ENCODE measurements around the gene UBR4. TPM values are rescaled to one million over a fixed set of nuclear protein-coding genes. Genes with fewer than 3 reads are reported as not detected.
A peak's percentile ranks its signal among the peaks of the same experiment; 100 is the strongest.

UBR4 gene
- total RNA-seq, 4 donors from 2014 or later = 193 to 292 (median 229) TPM

GRCh38 chr1:19205403-19205802, 4.7 kb downstream of the UBR4 start:
- no peak overlapping the region for H3K27ac ChIP-seq
- H3K9me3 ChIP-seq = no peaks in the 10 kb centered on the region
- no peaks in the 10 kb centered on the region for H3K27me3 ChIP-seq
- H3K4me3 ChIP-seq = no peak overlapping the region
- peaks cover 0 to 69% (median 5%) of the 10 kb centered on the region in 4 donors for H3K4me1 ChIP-seq
- no peak for DNase-seq
- TF ChIP-seq POLR2A (IDR thresholded peaks at IDR 0.05) (no peak), CTCF (IDR thresholded peaks at IDR 0.05) (no peak)
- H3K36me3 ChIP-seq = peaks cover 0 to 3% (median 0%) of the 10 kb centered on the region in 3 donors

- peaks cover 0 to 11% (median 0%) of the 10 kb centered on the region in 3 donors for H3K36me3 ChIP-seq
- H3K4me1 ChIP-seq = peaks cover 0 to 69% (median 5%) of the 10 kb centered on the region in 4 donors
- no peak overlapping the region for H3K4me3 ChIP-seq
- TF ChIP-seq CTCF (IDR thresholded peaks at IDR 0.05) (no peak), POLR2A (IDR thresholded peaks at IDR 0.05) (no peak)
- H3K9me3 ChIP-seq = no peaks in the 10 kb centered on the region
- H3K27me3 ChIP-seq = no peaks in the 10 kb centered on the region
- DNase-seq = no peak
- H3K27ac ChIP-seq = no peak overlapping the region
Observed at GRCh38 chr1:19204446-19205266, 5.4 kb downstream of the UBR4 start.

GRCh38 chr1:19203440-19203839, 6.6 kb downstream of the UBR4 start:
- peak in 1 of 3 donors; percentile 48 for DNase-seq
- H3K27ac ChIP-seq = no peak overlapping the region
- H3K4me1 ChIP-seq = peaks cover 0 to 61% (median under 1%) of the 10 kb centered on the region in 4 donors
- peaks cover 0 to 23% (median 0%) of the 10 kb centered on the region in 3 donors for H3K36me3 ChIP-seq
- no peak overlapping the region for H3K4me3 ChIP-seq
- no peaks in the 10 kb centered on the region for H3K9me3 ChIP-seq
- no peak for TF ChIP-seq POLR2A (IDR thresholded peaks at IDR 0.05)
- H3K27me3 ChIP-seq = no peaks in the 10 kb centered on the region

- Histone ChIP-seq H3K27ac (peak overlapping the region in 1 of 4 donors; percentile 20), H3K9me3 (no peaks in the 10 kb centered on the region), H3K36me3 (peaks cover 0 to 33% (median 0%) of the 10 kb centered on the region in 3 donors), H3K4me3 (no peak overlapping the region), H3K27me3 (no peaks in the 10 kb centered on the region), H3K4me1 (peaks cover 0 to 52% (median 0%) of the 10 kb centered on the region in 4 donors)
- no peak for TF ChIP-seq CTCF (IDR thresholded peaks at IDR 0.05)
- no peak for TF ChIP-seq POLR2A (IDR thresholded peaks at IDR 0.05)
- DNase-seq = no peak
Observed at GRCh38 chr1:19202396-19202795, 7.7 kb downstream of the UBR4 start.

DNA sequence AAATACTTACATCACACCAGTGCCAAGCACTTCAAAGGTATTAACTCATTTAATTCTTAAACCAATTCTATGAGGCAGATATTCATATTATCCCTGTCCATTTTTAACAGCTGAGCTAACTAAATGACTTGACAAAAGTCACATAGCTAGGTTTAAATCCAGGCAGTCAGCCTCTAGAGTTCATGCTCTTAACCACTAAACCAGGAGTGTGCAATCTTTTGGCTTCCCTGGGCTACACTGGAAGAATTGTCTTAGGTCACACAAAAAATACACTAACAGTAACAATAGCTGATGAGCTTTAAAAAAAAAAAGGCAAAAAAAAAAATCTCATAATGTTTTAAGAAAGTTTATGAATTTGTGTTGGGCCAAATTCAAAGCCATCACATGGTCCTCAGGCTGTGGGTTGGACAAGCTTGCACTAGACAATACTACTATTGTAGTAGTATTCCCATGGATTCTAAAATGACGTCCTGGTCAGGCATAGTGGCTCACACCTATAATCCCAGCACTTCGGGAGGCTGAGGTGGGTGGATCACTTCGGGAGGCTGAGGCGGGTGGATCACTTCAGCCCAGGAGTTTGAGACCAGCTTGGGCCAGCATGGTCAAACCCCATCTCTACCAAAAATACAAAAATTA, 10.0 kb downstream of the UBR4 start:
- Histone ChIP-seq H3K36me3 (peaks cover 0 to 56% (median 0%) of the 10 kb centered on the region in 3 donors), H3K27ac (no peak overlapping the region), H3K4me1 (peaks cover 0 to 34% (median 0%) of the 10 kb centered on the region in 4 donors), H3K9me3 (no peaks in the 10 kb centered on the region), H3K27me3 (no peaks in the 10 kb centered on the region), H3K4me3 (no peak overlapping the region)
- TF ChIP-seq CTCF (IDR thresholded peaks at IDR 0.05) (no peak), POLR2A (IDR thresholded peaks at IDR 0.05) (no peak)
- DNase-seq = no peak

Data from Peyer's patch (tissue), 4 donors.